SK-N-SH (cell line): ENCODE data around the gene BZW2. TPM values are rescaled to one million over a fixed set of nuclear protein-coding genes. Genes with fewer than 3 reads are reported as not detected.

ENCODE experiments used
- CTCF ChIA-PET: fragments of 300-600, 350-600 bp; formaldehyde crosslinking; extraction: SDS; loops from one replicate; lab custom pipeline; 2021; lab: Yijun Ruan, JAX
- POLR2A ChIA-PET: fragments of 350-600 bp; sonication (Branson Sonifier 250); formaldehyde crosslinking; extraction: SDS; loops from one replicate; lab custom pipeline; 2020; ENCODE audit warnings: antibody characterized with exemption, inconsistent platforms; lab: Yijun Ruan, JAX
- DNase-seq: peaks from one replicate; pipeline ENCODE4 v3.0.0; 2012
- H2AFZ ChIP-seq: fragments of 200-600 bp; sonication (generic); 2 replicates; pipeline ENCODE4 v1.8.1; 2016; ENCODE audit warnings: antibody characterized with exemption, mild to moderate bottlenecking, low read depth
- H3F3A ChIP-seq: fragments of 200-600 bp; sonication (generic); replicated peaks from 2 replicates; pipeline ENCODE3; 2016; ENCODE audit warnings: antibody characterized with exemption, mild to moderate bottlenecking; ENCODE audit not compliant: insufficient read depth
- H3K27ac ChIP-seq, 2 experiments: fragments of 200-500 bp in 1 of 2; fragments of 200-600 bp in 1 of 2; sonication (Bioruptor generic) in 1 of 2; sonication (generic), shearing (Covaris generic) in 1 of 2; 2 replicates each; pipeline versions ENCODE4 v1.5.1 to v1.6.1; 2014 to 2016; ENCODE audit warnings: low read depth in 2 of 2, inconsistent platforms in 1 of 2, low read length in 1 of 2, mild to moderate bottlenecking in 1 of 2, mixed read lengths in 1 of 2
- H3K27me3 ChIP-seq: fragments of 200-600 bp; sonication (generic), shearing (Covaris generic); 2 replicates; pipeline ENCODE4 v1.6.1; 2016; ENCODE audit warnings: mixed run types; ENCODE audit not compliant: insufficient read depth
- H3K36me3 ChIP-seq, 2 experiments: fragments of 200-500 bp in 1 of 2; fragments of 200-600 bp in 1 of 2; sonication (Bioruptor generic) in 1 of 2; sonication (generic) in 1 of 2; replicated peaks in 1 of 2; 2 replicates each; pipeline versions ENCODE3 to v1.5.1; 2014 to 2016; ENCODE audit warnings: low read length in 1 of 2, mild to moderate bottlenecking in 1 of 2; ENCODE audit not compliant: insufficient read depth in 2 of 2, control insufficient read depth in 1 of 2
- H3K4me1 ChIP-seq, 2 experiments: fragments of 200-500 bp in 1 of 2; fragments of 200-600 bp in 1 of 2; sonication (Bioruptor generic) in 1 of 2; sonication (generic), shearing (Covaris generic) in 1 of 2; 2 replicates each; pipeline versions ENCODE4 v1.5.1 to v1.6.1; 2014 to 2016; ENCODE audit warnings: low read depth in 1 of 2, low read length in 1 of 2, mixed run types in 1 of 2; ENCODE audit not compliant: insufficient read depth in 2 of 2, control insufficient read depth in 1 of 2
- H3K4me2 ChIP-seq: fragments of 200-600 bp; sonication (generic), shearing (Covaris generic); 2 replicates; pipeline ENCODE4 v1.6.1; 2017; ENCODE audit warnings: mixed run types
- H3K4me3 ChIP-seq, 2 experiments: fragments of 200-500 bp in 1 of 2; fragments of 200-600 bp in 1 of 2; sonication (Bioruptor generic) in 1 of 2; sonication (generic), shearing (Covaris generic) in 1 of 2; 2 replicates each; pipeline versions ENCODE4 v1.5.1 to v1.8.1; 2014 to 2016; ENCODE audit warnings: low read depth in 2 of 2, inconsistent platforms in 1 of 2, low read length in 1 of 2, mild to moderate bottlenecking in 1 of 2, mixed read lengths in 1 of 2, moderate library complexity in 1 of 2
- H3K79me2 ChIP-seq: fragments of 200-600 bp; sonication (generic); 2 replicates; pipeline ENCODE4 v1.8.1; 2017; ENCODE audit warnings: mild to moderate bottlenecking; ENCODE audit not compliant: insufficient read depth
- H3K9ac ChIP-seq: fragments of 200-600 bp; sonication (generic); 2 replicates; pipeline ENCODE4 v1.6.1; 2017; ENCODE audit warnings: mixed run types
- H3K9me2 ChIP-seq: fragments of 200-600 bp; sonication (generic); 2 replicates; pipeline ENCODE4 v1.6.1; 2017; ENCODE audit warnings: mixed run types
- H3K9me3 ChIP-seq: fragments of 200-600 bp; sonication (generic); 2 replicates; pipeline ENCODE4 v1.6.1; 2017; ENCODE audit warnings: mixed run types, mild to moderate bottlenecking, moderate library complexity
- H4K20me1 ChIP-seq: fragments of 200-600 bp; sonication (generic); 2 replicates; pipeline ENCODE4 v1.6.1; 2017; ENCODE audit warnings: mild to moderate bottlenecking, mixed run types; ENCODE audit not compliant: insufficient read depth
- ELF1 ChIP-seq: IDR thresholded peaks from 2 replicates; pipeline ENCODE4 v1.4.0; 2012
- EP300 ChIP-seq, 2 experiments: IDR thresholded peaks; 2 replicates each; pipeline versions ENCODE4 v1.4.0 to v1.6.1; 2012; ENCODE audit warnings: borderline replicate concordance in 1 of 2, low read depth in 1 of 2, low read length in 1 of 2
- FOXJ3 ChIP-seq: sonication (generic); formaldehyde crosslinking; IDR thresholded peaks from 2 replicates; pipeline ENCODE4 v1.5.1; 2020; ENCODE audit warnings: mild to moderate bottlenecking, missing genetic modification reagents
- FOXM1 ChIP-seq: IDR thresholded peaks from 2 replicates; pipeline ENCODE4 v1.4.0; 2012; ENCODE audit warnings: low read depth, mild to moderate bottlenecking
- GATA2 ChIP-seq: sonication (generic); formaldehyde crosslinking; IDR thresholded peaks from 2 replicates; pipeline ENCODE4 v1.5.0; 2020; ENCODE audit warnings: mild to moderate bottlenecking, missing genetic modification reagents
- MXI1 ChIP-seq: IDR thresholded peaks from 2 replicates; pipeline ENCODE4 v1.6.1; 2012; ENCODE audit warnings: mild to moderate bottlenecking, low read depth, low read length, improper control_type of control experiment
- NFIC ChIP-seq: IDR thresholded peaks from 2 replicates; pipeline ENCODE4 v1.4.0; 2012; ENCODE audit warnings: borderline replicate concordance
- RCOR1 ChIP-seq: fragments of 150-350 bp; IDR thresholded peaks from 2 replicates; pipeline ENCODE4 v1.6.1; 2017; ENCODE audit warnings: antibody characterized with exemption, low read length
- RXRA ChIP-seq: IDR thresholded peaks from 2 replicates; pipeline ENCODE4 v1.4.0; 2012; ENCODE audit warnings: low read depth, mild to moderate bottlenecking, borderline replicate concordance
- SMC3 ChIP-seq: IDR thresholded peaks from 2 replicates; pipeline ENCODE4 v1.6.1; 2012; ENCODE audit warnings: low read depth, low read length, improper control_type of control experiment
- TAF1 ChIP-seq: IDR thresholded peaks from 2 replicates; pipeline ENCODE4 v1.6.1; 2012; ENCODE audit warnings: low read depth, mild to moderate bottlenecking, low read length, moderate library complexity, borderline replicate concordance
- TEAD4 ChIP-seq: IDR thresholded peaks from 2 replicates; pipeline ENCODE4 v1.4.0; 2012; ENCODE audit warnings: mild to moderate bottlenecking, borderline replicate concordance; ENCODE audit not compliant: insufficient read depth
- whole genome bisulfite sequencing: methylation state at CpG from one replicate; pipeline ENCODE4 v1.1.6; 2017; ENCODE audit warnings: low lambda C conversion rate; 5-methylcytosine and 5-hydroxymethylcytosine counted together
- polyA plus RNA-seq, 3 experiments: library from polyadenylated mRNA; depleted of rRNA; stranded (reverse); fragments of >200 nt; gene quantifications; 2 replicates each; pipeline ENCODE4 v1.2.3, GENCODE V29; 2012
- TF ChIP-seq, protein P1 (sequence below): fragments of 200-600 bp; sonication (generic); IDR thresholded peaks from 2 replicates; pipeline ENCODE4 v1.6.1; 2017; ENCODE audit warnings: antibody characterized with exemption, mild to moderate bottlenecking, moderate library complexity
- TF ChIP-seq, protein P2 (sequence below): IDR thresholded peaks from 2 replicates; pipeline ENCODE4 v1.6.1; 2012; ENCODE audit warnings: mild to moderate bottlenecking, low read depth, low read length, moderate library complexity
- TF ChIP-seq, protein P3 (sequence below): IDR thresholded peaks from 2 replicates; pipeline ENCODE4 v1.4.0; 2012; ENCODE audit warnings: low read depth, borderline replicate concordance

The BZW2 gene
- polyA plus RNA-seq, 1 of the 3 experiments (the other 2 are of a cell fraction): 71.9 TPM

DNA sequence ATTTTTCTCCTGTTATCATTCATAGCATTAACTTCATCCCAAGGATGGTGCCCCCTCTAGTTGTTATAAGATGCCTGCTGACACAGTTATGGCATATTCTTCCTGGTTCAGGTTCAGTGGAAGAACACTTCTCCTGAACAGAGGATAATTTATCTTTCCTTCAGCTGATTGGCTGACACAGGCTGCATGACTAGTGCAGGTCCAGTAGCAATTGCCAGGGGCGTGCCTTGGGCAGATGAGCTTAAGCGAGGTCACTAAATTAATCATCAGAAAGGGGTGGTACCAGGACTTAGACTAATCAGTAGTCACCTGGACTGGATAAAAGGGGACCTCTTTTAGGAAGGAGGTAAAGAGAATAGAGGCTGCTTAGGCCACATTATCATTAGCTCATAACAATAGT, 42.3 kb downstream of the BZW2 start (continued):
- TF ChIP-seq RCOR1: no peak
- TF ChIP-seq, protein P1, sequence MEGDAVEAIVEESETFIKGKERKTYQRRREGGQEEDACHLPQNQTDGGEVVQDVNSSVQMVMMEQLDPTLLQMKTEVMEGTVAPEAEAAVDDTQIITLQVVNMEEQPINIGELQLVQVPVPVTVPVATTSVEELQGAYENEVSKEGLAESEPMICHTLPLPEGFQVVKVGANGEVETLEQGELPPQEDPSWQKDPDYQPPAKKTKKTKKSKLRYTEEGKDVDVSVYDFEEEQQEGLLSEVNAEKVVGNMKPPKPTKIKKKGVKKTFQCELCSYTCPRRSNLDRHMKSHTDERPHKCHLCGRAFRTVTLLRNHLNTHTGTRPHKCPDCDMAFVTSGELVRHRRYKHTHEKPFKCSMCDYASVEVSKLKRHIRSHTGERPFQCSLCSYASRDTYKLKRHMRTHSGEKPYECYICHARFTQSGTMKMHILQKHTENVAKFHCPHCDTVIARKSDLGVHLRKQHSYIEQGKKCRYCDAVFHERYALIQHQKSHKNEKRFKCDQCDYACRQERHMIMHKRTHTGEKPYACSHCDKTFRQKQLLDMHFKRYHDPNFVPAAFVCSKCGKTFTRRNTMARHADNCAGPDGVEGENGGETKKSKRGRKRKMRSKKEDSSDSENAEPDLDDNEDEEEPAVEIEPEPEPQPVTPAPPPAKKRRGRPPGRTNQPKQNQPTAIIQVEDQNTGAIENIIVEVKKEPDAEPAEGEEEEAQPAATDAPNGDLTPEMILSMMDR: no peak
- TF ChIP-seq, all 33 proteins: peak for 0

DNA sequence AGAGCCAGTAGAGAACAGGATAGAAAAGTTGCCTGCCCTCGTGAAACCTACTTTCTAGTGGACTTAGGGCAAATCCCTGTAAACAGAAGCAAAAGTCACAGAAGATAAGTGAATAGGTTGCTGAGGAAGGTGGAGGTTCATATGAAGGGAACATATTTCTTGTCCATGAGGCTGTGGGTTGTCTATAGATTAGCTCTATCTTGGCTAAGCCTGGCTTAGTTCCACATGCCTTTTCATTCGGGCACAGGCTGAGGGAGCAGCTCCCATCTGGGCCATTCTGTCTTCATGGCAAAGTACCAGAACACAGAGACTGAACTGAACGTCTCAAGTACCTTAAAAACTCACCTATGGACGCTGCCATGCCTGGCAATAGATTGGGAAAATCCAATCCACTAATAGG, 45.3 kb downstream of the BZW2 start:
- Histone ChIP-seq H3K4me1 (no peaks in the 10 kb centered on the region; a peak in 1 of 4 replicates), H3K9ac (no peak overlapping the region), H3K79me2 (no peaks in the 10 kb centered on the region), H3K4me3 (no peak overlapping the region), H3F3A (peaks cover 14% of the 10 kb centered on the region), H3K9me2 (no peaks in the 10 kb centered on the region), H3K4me2 (no peak overlapping the region), H3K27me3 (no peaks in the 10 kb centered on the region), H3K36me3 (peaks cover 49 to 69% of the 10 kb centered on the region in 2 experiments), H3K27ac (no peak overlapping the region), H3K9me3 (no peaks in the 10 kb centered on the region), H2AFZ (no peak overlapping the region), H4K20me1 (no peaks in the 10 kb centered on the region)
- ChIA-PET POLR2A (no interaction called here), CTCF (interaction anchor here (0.9 to 1.7 kb wide), 4 partner anchors 12 to 249 kb away, joined by 3 to 6 read pairs (median 4); no protein-coding TSS in a partner anchor)
- DNase-seq: no peak
- no peak for TF ChIP-seq FOXJ3 (CRISPR knock-in tag)
- TF ChIP-seq SMC3: no peak
- 86% methylated on average over 4 of the region's 4 CpGs for WGBS

DNA sequence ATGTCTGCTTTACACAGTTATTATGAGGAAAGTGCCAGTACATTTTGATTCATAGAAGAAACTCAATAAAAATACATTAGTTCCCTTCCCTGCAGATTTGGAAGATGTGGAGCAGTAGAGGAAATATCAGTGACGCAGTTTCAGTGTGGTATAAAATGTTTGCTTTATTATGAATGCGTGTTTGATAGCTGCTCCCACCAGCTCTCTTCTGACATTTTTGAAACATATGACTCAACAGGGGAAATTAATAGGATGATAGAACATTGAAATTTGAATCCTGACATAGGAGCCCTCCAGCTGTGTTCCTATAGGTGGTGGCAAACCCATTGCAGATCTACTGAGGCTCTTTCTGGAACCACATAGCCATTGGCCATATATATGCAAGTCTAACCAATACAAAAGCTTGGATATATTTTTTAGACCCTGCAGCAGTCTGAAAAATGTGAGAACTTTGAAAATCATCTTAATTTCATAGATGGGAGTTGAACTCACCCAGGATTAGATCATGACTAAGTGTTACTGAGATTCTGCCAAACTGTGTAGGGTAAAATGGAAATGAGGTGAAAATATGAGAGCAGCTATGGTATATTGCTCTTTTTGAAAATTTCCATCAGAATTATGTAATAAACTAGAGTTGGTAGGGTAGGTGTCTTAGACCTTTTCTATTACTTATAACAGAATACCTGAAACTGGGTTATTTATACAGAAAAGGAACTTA, 47.8 kb downstream of the BZW2 start:
- no peak overlapping the region for H2AFZ ChIP-seq
- WGBS: 100% methylated on average over 2 of the region's 2 CpGs
- H3K9ac ChIP-seq: no peak overlapping the region
- no peaks in the 10 kb centered on the region for H3K79me2 ChIP-seq
- no peaks in the 10 kb centered on the region for H4K20me1 ChIP-seq
- CTCF ChIA-PET: interaction anchor here (1.6 to 3.5 kb wide), 5 partner anchors 11 to 227 kb away, joined by 4 to 34 read pairs (median 17); no protein-coding TSS in a partner anchor
- POLR2A ChIA-PET: no interaction called here
- no peak overlapping the region for H3K4me3 ChIP-seq
- no peak overlapping the region for H3K27ac ChIP-seq
- H3K4me1 ChIP-seq: peaks cover 0 to 20% of the 10 kb centered on the region in 2 experiments; a peak in 1 of 4 replicates
- no peaks in the 10 kb centered on the region for H3K9me2 ChIP-seq
- no peaks in the 10 kb centered on the region for H3K9me3 ChIP-seq
- H3K36me3 ChIP-seq: peaks cover 55 to 78% of the 10 kb centered on the region in 2 experiments
- DNase-seq: no peak
- TF ChIP-seq NFIC: no peak
- TF ChIP-seq, protein P2, sequence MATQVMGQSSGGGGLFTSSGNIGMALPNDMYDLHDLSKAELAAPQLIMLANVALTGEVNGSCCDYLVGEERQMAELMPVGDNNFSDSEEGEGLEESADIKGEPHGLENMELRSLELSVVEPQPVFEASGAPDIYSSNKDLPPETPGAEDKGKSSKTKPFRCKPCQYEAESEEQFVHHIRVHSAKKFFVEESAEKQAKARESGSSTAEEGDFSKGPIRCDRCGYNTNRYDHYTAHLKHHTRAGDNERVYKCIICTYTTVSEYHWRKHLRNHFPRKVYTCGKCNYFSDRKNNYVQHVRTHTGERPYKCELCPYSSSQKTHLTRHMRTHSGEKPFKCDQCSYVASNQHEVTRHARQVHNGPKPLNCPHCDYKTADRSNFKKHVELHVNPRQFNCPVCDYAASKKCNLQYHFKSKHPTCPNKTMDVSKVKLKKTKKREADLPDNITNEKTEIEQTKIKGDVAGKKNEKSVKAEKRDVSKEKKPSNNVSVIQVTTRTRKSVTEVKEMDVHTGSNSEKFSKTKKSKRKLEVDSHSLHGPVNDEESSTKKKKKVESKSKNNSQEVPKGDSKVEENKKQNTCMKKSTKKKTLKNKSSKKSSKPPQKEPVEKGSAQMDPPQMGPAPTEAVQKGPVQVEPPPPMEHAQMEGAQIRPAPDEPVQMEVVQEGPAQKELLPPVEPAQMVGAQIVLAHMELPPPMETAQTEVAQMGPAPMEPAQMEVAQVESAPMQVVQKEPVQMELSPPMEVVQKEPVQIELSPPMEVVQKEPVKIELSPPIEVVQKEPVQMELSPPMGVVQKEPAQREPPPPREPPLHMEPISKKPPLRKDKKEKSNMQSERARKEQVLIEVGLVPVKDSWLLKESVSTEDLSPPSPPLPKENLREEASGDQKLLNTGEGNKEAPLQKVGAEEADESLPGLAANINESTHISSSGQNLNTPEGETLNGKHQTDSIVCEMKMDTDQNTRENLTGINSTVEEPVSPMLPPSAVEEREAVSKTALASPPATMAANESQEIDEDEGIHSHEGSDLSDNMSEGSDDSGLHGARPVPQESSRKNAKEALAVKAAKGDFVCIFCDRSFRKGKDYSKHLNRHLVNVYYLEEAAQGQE: no peak
- TF ChIP-seq SMC3: no peak
- no peak for TF ChIP-seq GATA2 (CRISPR knock-in tag)
- TF ChIP-seq RXRA: no peak
- TF ChIP-seq TEAD4: no peak
- TF ChIP-seq FOXM1: no peak
- TF ChIP-seq ELF1: no peak
- TF ChIP-seq EP300 (IDR thresholded peaks at IDR 0.05; ENCODE audit: borderline replicate concordance in 1 of 2, low read depth in 1 of 2, low read length in 1 of 2): no peak
- TF ChIP-seq, protein P3, sequence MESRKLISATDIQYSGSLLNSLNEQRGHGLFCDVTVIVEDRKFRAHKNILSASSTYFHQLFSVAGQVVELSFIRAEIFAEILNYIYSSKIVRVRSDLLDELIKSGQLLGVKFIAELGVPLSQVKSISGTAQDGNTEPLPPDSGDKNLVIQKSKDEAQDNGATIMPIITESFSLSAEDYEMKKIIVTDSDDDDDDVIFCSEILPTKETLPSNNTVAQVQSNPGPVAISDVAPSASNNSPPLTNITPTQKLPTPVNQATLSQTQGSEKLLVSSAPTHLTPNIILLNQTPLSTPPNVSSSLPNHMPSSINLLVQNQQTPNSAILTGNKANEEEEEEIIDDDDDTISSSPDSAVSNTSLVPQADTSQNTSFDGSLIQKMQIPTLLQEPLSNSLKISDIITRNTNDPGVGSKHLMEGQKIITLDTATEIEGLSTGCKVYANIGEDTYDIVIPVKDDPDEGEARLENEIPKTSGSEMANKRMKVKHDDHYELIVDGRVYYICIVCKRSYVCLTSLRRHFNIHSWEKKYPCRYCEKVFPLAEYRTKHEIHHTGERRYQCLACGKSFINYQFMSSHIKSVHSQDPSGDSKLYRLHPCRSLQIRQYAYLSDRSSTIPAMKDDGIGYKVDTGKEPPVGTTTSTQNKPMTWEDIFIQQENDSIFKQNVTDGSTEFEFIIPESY: no peak
- no peak for TF ChIP-seq TAF1
- no peak for TF ChIP-seq MXI1
- TF ChIP-seq, all 33 proteins: peak for 0
- Histone ChIP-seq H3F3A (peaks cover 16% of the 10 kb centered on the region), H3K4me2 (no peak overlapping the region), H3K27me3 (no peaks in the 10 kb centered on the region)
